ENCODE data around the gene BEX1. TPM values are rescaled to one million over a fixed set of nuclear protein-coding genes. Genes with fewer than 3 reads are reported as not detected.
A peak's percentile ranks its signal among the peaks of the same experiment; 100 is the strongest.
"Not testable (repeated sequence)": the region's sequence is repeated elsewhere in the genome, so short reads cannot be mapped to it uniquely, and the experiment has no call there.

Gene BEX1
- 0.20 TPM in 1 of 2 replicates, not detected in the other for total RNA-seq

DNA sequence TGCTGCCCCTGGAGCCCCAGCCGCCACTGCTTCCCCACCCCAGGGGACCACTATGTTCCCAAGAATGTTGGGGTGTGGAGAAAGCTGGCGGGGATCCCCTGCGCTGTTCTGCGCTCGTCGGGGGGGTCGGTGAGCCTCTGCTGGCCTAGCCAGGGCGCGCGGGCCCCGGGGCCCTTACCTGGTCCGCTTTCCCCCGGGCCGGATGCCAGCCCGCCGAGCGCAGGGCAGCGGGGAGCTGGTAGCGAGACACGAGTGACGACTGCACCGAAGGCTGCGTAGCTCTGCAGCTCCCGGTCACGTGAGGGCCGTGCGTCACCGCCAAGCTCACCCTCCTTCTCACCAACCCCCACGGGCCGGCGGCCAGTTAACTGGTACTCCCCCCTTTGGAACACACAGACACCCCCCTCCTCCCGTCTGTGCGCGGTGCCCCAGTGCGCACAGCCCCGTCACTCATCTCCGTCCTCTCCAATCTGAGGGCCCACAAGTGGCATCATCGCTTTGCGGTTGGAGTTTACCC lies at the start of gene BEX1:
Gene BEX1 (minus strand): TSS at position 254 of the 517 bp plus-strand sequence. CDS start 897 bp downstream, outside the sequence.
- DNase-seq (ENCODE audit: low read depth): no peak

DNA sequence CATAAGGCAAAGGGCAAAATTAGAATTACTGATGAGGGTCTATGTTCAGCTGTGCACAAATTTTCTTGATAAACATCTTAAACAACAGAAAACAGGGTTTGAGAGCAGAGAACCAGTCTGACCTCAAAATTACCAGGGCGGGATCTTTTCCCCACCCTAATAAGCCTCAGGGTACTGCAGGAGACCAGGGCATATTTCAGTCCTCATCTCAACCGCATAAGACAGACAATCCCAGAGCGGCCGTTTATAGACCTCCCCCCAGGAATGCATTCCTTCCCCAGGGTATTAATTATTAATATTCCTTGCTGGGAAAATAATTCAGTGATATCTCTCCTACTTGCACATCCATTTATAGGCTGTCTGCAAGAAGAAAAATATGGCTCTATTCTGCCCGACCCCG lies 45.5 kb upstream of the BEX1 start:
- not testable (repeated sequence) for DNase-seq (ENCODE audit: low read depth)

DNA sequence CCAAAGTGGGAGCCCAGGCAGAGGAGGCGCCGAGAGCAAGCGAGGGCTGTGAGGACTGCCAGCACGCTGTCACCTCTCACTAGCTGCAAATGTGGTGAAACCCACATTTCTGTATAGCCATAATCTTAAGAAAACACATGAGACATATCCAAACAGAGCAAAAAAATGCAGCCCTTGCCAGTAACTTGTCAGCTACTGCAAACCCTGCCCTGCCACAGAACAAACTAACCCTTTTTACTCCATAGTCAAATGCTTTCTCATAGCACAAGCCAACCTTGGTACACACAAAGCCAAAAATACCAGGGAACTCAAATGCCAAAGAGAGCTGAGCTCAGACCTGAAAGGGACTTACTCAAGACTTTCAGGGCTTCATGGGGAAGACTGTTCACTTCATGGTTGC lies 43.9 kb upstream of the BEX1 start:
- DNase-seq (ENCODE audit: low read depth): no peak

DNA sequence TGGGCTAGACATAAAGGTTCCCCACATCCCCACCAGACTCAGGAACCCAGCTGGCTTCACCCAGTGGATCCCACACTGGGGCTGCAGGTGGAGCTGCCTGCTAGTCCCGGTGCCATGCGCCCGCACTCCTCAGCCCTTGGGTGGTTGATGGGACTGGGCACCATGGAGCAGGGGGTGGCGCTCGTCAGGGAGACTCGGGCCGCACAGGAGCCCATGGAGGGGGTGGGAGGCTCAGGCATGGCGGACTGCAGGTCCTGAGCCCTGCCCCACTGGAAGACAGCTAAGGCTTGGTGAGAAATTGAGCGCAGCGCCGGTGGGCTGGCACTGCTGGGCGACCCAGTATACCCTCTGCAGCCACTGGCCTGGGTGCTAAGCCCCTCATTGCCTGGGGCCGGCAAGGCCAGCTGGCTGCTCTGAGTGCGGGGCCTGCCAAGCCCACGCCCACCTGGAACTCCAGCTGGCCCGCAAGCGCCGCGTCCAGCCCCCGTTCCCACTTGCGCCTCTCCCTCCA lies 43.3 kb upstream of the BEX1 start:
- not testable (repeated sequence) for DNase-seq (ENCODE audit: low read depth)

DNA sequence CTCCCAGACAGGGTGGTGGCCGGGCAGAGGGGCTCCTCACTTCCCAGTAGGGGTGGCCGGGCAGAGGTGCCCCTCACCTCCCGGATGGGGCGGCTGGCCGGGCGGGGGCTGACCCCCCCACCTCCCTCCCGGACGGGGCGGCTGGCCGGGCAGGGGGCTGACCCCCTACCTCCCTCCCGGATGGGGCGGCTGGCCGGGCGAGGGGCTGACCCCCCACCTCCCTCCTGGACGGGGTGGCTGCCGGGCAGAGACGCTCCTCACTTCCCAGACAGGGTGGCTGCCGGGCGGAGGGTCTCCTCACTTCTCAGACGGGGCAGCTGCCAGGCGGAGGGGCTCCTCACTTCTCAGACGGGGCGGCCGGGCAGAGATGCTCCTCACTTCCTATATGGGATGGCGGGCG lies 40.4 kb upstream of the BEX1 start:
- not testable (repeated sequence) for DNase-seq (ENCODE audit: low read depth)

DNA sequence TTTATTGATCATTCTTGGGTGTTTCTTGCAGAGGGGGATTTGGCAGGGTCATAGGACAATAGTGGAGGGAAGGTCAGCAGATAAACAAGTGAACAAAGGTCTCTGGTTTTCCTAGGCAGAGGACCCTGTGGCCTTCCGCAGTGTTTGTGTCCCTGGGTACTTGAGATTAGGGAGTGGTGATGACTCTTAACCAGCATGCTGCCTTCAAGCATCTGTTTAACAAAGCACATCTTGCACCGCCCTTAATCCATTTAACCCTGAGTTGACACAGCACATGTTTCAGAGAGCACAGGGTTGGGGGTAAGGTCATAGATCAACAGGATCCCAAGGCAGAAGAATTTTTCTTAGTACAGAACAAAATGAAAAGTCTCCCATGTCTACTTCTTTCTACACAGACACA lies 39.9 kb upstream of the BEX1 start:
- not testable (repeated sequence) for DNase-seq (ENCODE audit: low read depth)

DNA sequence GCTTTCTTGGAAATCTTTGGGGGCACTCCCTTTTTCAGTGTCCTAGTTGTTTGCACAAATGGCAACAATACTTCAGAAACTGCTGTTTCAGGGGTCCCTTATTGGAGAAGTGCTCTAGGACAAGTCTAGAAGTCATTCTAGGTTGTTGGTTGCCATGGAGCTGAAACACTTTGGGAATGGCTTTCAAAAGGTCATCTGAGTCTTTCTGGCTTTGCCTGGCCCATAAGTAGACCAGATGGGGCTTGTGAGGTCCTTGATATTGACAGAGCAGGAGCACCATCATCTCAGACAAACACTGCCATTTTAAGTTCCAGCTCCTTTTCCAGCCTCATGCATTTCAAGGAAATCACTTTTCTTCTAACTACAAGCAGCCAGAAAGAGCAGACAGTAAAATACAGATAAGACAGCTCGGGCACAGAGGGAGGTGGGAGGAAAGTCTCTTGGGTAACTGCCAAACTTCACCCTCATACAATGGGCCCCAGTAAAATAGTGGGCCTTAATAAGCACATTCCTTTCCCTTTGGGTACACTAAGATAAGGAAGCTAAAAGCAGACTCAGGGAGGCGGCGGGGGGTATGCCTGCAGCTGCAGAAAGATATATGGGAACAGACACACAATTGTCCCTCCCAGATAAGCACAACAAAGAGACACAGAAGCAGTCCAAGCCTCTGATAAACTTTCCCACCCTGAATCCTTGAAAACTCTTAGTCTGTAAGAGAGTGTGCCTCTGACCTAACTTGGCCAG lies 37.5 kb upstream of the BEX1 start:
- DNase-seq (ENCODE audit: low read depth): no peak

DNA sequence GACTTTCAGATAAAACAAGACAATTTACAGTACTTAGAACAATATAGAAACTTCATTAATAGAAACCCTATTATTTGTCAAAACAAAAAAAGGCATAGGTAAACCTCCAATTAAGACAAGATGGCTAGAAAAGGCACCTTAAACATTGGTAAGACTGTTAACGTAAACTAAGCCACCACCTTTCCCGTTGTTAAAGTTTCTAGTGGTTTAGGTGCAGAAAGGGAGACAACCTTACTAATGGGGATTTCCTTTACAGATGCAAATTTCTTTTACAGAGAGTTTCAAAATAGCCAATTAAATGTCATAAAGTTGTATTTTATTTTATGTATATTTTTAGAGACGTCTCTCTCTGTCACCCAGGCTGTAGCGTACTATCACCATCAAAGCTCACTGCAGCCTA lies 36.5 kb upstream of the BEX1 start:
- no peak for DNase-seq (ENCODE audit: low read depth)

DNA sequence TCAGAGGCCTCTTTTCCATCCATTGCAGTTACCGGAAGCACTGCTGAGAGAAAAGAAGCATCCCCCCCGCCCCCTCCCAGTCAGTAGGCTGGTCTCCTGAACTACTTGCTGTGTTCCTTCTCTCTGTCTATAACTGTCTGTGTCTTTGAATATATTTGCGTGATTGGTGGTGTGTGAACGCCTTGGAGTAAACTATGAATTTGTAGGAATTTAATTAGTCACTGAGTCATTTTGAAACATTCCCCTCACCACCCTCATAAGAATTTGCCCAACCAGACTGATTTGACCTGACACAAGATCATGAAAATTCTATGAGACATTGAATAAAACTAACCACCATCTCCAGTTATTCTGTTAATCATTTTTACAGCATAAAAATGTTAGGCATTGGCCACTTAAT lies 35.7 kb upstream of the BEX1 start:
- peak; percentile 15 for DNase-seq (ENCODE audit: low read depth)

DNA sequence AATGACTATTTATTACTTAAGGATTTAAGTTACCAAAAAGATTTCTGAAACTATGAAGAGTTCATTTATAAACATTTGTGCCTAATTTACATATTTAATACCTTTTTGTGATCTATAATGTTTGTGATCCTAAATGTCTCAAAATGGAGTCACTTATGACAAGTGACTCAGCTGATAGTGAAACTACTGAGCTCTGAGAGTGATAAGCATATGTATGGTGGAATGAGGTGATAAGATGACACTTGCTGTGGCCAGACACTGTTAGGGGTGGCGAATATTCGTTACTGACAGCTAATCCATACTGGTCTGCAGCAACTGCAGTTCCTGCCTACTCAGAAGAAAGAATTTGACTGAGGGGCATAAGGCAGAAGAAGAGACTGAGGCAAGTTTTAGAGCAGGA lies 34.5 kb upstream of the BEX1 start:
- no peak for DNase-seq (ENCODE audit: low read depth)

DNA sequence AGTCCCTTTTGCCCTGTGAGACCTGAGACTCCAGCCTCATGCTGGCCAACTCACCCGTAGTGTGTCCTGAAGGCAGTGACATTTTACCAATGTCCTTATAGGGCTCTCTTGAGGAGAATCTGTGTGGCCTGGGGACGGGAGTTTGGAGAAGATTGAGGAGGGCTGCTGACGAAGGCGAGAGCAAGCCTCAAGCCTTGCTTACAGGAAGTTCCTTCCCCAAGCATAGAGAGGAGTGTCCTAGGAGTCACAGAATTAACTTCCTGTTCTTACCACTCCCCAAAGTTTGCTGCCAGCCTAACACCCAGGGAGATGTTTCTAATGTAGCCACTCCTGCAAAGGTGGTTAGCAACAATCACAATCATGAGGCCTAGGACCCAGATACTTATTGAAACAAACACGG lies 29.0 kb upstream of the BEX1 start, which contains the start of gene NXF3:
Gene NXF3 (minus strand): TSS at position 202 of the 400 bp plus-strand sequence. CDS start 120 bp downstream, at position 82.
- DNase-seq (ENCODE audit: low read depth): no peak

DNA sequence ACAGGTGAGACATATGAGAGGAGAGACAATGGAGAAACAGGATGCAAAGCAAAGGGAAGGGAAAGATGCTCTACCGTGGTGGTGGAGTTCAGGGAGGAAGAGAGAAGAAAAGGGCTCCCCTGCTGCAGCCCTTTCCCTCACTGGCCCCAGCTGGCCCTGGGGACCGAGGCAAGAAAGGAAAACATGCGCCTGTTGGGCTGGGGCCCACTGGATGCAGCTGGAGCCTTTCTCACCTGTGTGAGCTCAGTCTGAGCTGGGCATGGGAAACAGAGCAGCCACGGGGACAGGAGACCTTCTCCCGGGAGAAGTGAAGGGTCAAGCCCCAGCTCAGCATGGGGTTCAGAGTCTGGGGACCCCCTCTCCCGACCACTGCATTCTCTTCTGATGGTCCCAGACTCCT lies 17.1 kb upstream of the BEX1 start:
- no peak for DNase-seq (ENCODE audit: low read depth)

DNA sequence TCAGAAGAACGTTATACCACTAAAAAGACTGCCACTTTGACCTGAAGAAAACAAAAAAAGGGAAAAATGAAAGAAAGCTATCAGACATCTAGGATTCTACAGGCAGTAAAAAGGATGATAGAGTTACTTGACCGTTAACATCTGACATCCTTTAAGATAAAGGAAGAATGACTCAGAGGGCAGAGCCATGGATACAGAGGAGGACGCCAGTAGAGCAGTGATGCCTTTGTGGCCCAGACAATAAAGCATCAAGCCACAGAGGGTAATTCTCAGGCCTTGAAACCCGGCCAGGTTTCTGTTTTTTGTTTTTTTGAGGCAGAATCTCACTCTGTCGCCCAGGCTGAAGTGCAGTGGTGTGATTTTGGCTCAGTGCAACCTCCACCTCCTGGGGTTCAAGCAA lies 9.5 kb upstream of the BEX1 start:
- no peak for DNase-seq (ENCODE audit: low read depth)

DNA sequence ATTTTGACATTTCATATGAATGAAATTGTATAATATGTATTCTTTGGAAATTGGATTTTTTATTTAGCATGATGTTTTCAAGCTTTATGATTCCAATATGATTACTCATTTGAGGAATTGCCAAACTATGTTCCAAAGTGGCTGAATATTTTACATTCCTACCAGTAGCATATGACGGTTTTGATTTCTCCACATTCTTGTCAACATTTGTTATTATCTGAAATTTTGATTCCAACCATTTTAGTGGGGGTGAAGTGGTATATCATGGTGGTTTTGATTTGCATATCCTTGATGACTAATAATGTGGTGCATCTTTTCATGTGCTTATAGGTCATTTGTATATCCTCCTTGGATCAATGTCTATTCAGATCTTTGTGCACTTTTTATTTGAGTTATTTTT lies 2.6 kb upstream of the BEX1 start:
- no peak for DNase-seq (ENCODE audit: low read depth)

DNA sequence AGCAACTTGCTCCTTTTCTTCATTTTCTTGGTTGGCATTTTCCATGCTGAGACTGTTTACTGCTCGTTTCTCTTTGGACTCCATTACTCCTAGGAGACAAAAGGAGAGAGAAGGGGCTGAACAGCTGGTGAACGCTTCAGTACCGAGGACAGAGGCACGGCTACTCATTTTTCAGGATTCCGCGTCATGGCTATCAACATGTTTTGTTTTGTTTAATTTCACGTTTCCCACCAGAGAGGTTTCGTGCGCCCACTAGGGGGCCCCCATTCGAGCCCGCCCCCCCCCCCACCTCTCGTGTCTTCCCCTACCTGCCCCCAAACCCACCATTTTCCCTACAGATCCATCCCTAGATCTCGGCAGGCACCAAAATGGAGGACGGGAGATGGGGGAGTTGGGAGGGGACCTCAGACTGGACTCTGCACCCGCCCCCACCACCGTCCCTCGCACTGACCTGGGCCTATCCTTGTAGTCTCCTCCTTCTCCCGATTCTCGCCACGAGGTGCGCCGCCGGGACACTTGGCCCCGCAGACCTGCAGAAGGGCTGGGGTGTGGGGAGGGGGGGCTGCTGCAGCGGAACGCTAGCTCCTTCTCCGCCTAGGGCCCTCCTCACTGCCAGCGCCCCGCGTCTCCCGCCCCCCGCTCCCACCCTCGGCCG lies 653 bp downstream of the BEX1 start:
- DNase-seq (ENCODE audit: low read depth): peak; percentile 10

DNA sequence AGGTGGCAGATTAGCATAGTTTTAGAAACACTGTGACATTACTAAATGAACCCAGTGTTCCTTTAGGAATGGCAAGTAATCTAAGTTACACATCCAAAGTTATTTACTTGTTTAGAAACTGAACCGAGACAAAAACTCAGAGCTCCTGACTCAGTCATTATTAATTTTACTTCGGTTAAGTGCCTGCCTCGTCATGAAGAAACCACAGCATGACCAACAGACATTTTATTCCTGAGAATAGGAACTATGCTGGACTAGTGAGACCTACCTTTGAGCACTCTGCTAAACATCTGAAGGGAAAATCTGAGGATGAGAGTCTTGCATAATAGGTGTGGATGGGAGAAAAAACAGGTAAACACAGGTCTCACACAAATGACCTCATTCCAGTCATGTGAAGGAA lies 2.5 kb downstream of the BEX1 start:
- DNase-seq (ENCODE audit: low read depth): no peak

DNA sequence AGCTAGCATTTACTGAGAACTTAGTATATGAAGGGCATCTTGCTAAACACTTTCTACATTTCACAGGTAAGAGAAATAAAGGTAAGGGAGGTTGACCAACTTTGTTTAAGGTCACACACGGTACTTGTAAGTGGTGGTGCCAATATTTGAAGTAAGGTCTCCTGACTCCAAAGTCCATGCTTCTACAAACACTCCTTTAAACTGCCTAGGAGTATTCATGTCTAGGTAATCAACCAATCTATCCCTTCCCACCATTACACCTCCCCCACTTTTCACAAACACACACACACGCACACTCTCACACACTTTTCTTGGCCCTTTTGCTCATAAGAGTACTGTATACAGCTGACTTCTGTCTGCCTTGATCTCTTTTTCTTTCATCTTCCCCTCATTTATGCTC lies 7.1 kb downstream of the BEX1 start:
- no peak for DNase-seq (ENCODE audit: low read depth)

DNA sequence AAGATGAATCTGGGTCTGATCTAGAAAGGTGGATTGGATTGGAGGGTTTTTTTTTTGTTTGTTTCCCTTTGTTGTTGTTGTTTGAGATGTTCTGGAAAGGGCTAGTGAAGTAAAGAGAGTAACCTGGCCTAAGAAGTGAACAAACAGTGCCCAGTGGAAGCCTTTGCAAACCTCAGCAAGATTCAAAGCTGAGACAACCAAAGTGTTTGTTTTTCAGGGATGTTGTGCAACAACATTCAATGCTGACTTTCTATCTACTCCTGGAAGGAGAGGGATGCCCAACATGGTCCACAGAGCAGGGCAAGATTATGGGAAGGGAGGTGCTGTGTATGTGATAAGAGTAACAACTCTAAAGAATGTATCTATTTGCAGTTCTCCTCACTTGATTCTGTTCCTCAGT lies 11.3 kb downstream of the BEX1 start:
- no peak for DNase-seq (ENCODE audit: low read depth)

DNA sequence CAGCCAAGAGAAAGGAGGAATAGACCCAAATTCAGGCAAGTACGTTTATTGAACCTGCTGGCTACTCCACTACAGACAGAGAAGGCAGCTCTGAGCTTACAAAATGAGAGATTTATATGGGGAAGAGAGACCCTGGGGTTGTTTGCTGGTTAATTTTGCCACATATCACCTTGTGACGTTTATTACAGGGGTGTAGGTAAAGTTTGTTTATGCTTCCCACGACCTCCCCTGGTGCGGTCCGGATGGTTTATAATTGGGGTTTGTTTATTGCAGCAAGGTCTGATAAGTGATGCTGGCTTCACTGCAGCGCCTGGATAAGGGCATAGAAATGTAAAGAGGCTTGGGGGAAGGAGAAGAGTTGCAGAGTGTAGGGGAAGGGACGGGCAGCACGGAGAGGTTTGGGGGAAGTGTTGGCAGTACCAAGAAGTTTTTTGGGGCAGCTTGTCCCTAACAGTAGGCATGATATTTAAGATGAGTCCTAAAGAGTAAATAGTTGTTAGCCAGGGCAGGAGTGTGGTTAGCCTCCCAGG lies 12.6 kb downstream of the BEX1 start:
- no peak for DNase-seq (ENCODE audit: low read depth)

DNA sequence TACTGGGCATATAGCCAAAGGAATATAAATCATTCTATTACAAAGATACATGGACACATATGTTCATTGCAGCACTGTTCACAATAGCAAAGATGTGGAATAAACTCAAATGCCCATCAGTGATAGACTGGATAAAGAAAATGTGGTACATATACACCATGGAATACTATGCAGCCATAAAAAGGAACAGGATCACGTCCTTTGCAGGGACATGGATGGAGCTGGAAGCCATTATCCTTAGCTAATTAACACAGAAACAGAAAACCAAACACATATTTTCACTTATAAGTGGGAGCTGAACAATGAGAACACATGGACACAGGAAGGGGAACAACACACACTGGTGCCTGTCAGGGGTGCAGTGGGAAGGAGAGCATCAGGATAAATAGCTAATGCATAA lies 30.6 kb downstream of the BEX1 start:
- DNase-seq (ENCODE audit: low read depth): not testable (repeated sequence)

DNA sequence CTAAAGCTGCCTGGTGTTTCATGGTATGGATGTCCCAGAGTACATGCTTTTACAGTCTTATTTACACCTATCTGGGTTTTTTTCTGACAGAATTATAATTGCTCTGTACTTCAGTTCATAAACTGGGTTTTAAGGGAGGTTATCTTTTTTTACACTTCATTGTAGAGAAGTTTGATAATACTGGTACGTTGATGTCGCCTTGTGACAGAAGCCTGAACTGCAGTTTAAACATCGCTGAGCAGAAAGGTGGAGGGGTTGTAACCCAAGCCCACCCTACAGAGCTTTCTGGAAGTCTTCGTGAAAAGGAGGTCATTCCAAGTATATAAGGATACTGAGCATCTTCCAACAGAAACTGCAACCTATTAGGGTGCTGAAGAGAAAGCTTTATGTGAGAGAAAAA lies 46.4 kb downstream of the BEX1 start:
- DNase-seq (ENCODE audit: low read depth): no peak

DNA sequence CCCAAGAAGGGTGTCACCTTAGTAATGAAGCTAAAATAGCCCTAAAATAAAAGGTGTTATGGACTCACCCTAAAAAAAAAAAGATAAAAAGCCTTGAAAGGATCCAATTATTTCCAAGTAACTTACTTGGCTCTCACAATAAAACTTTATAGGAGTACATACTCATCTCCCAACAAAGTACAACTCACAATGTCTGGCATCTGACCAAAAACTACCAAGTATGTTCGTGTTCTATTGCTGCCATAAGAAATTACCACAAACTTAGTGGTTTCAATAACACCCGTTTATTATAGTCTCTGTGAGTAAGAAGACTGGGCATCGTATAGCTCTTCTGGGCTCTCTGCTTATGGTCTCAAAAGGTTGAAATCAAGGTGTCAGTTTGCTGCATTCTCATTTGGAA lies 51.0 kb downstream of the BEX1 start:
- DNase-seq (ENCODE audit: low read depth): no peak

All from renal cortical epithelial cell (primary cell).